GM21825 (cell line): ENCODE data around the gene NKIRAS1.

Experiments
- ATAC-seq: cut with Tn5 transposase; IDR thresholded peaks from one replicate; pipeline ENCODE4 v1.9.1; 2021; ENCODE audit warnings: mild to moderate bottlenecking, moderate library complexity; ENCODE audit not compliant: unreplicated experiment

Gene NKIRAS1

GRCh38 chr3:23916886-23917678 lies at the start of gene NKIRAS1, which contains the start of gene RPL15:
Gene NKIRAS1, minus strand, starts transcription at chr3:23916990. Its CDS starts 6,086 bp downstream, at chr3:23910904.
Gene RPL15, plus strand, starts transcription at chr3:23917132. Its CDS starts 728 bp downstream, at chr3:23917860.
- ATAC-seq = peak; percentile 96

GRCh38 chr3:23966328-23966727 lies 49.5 kb upstream of the NKIRAS1 start:
- no peak for ATAC-seq

- ATAC-seq = no peak
Observed at GRCh38 chr3:23964537-23965235, 47.9 kb upstream of the NKIRAS1 start.

- no peak for ATAC-seq
Observed at GRCh38 chr3:23961913-23962312, 45.1 kb upstream of the NKIRAS1 start.

GRCh38 chr3:23961066-23961465 lies 44.3 kb upstream of the NKIRAS1 start:
- ATAC-seq = no peak

GRCh38 chr3:23960649-23961048 lies 43.9 kb upstream of the NKIRAS1 start:
- no peak for ATAC-seq

GRCh38 chr3:23959135-23959900 lies 42.5 kb upstream of the NKIRAS1 start:
- no peak for ATAC-seq

- no peak for ATAC-seq
Observed at GRCh38 chr3:23956701-23957100, 39.9 kb upstream of the NKIRAS1 start.

- no peak for ATAC-seq
Observed at GRCh38 chr3:23954144-23954543, 37.4 kb upstream of the NKIRAS1 start.

- ATAC-seq = no peak
Observed at GRCh38 chr3:23953523-23953922, 36.7 kb upstream of the NKIRAS1 start.

GRCh38 chr3:23952646-23953045 lies 35.9 kb upstream of the NKIRAS1 start:
- ATAC-seq = peak; percentile 45

GRCh38 chr3:23950293-23950692 lies 33.5 kb upstream of the NKIRAS1 start:
- ATAC-seq = peak; percentile 28

GRCh38 chr3:23949784-23950183 lies 33.0 kb upstream of the NKIRAS1 start:
- peak; percentile 17 for ATAC-seq

GRCh38 chr3:23948761-23949160 lies 32.0 kb upstream of the NKIRAS1 start:
- no peak for ATAC-seq

- ATAC-seq = peak; percentile 72
Observed at GRCh38 chr3:23945913-23946687, 29.3 kb upstream of the NKIRAS1 start.

GRCh38 chr3:23945663-23945912 lies 28.8 kb upstream of the NKIRAS1 start:
- ATAC-seq = no peak

GRCh38 chr3:23944861-23945662 lies 28.3 kb upstream of the NKIRAS1 start, which contains the start of gene NR1D2:
Gene NR1D2, plus strand, starts transcription at chr3:23945286. Its CDS starts 293 bp downstream, at chr3:23945579.
- peak; percentile 56 for ATAC-seq

- ATAC-seq = no peak
Observed at GRCh38 chr3:23944007-23944783, 27.4 kb upstream of the NKIRAS1 start.

- ATAC-seq = no peak
Observed at GRCh38 chr3:23942546-23942945, 25.8 kb upstream of the NKIRAS1 start.
